Diencephalon (tissue), 1 donor: ENCODE results near the gene DRAP1. TPM values are rescaled to one million over a fixed set of nuclear protein-coding genes. Genes with fewer than 3 reads are reported as not detected.

Experiments used
- total RNA-seq: library from RNA; depleted of rRNA; stranded (reverse); fragments of >200 nt; gene quantifications from one replicate; pipeline ENCODE4 v1.2.3, GENCODE V29; 2014

The DRAP1 gene
- total RNA-seq: 75.9 TPM

GRCh38 chr11:65919141-65919572 is at the start of gene DRAP1:
TSS of gene DRAP1 (plus strand) at chr11:65919426. CDS start at chr11:65919502, 76 bp downstream.

GRCh38 chr11:65872586-65873317 is 46.5 kb upstream of the DRAP1 start, which contains the start of gene EFEMP2:
TSS of gene EFEMP2 (minus strand) at chr11:65872800. CDS start at chr11:65872354, 446 bp downstream.

GRCh38 chr11:65879617-65880016 is 39.6 kb upstream of the DRAP1 start, which contains the start of gene CTSW:
TSS of gene CTSW (plus strand) at chr11:65879837. CDS start at chr11:65879855, 18 bp downstream.

GRCh38 chr11:65888163-65888814 is 30.9 kb upstream of the DRAP1 start, which contains the start of gene FIBP:
TSS of gene FIBP (minus strand) at chr11:65888471. CDS start at chr11:65888418, 53 bp downstream.

GRCh38 chr11:65890324-65891218 is 28.7 kb upstream of the DRAP1 start, which contains the start of gene CCDC85B:
TSS of gene CCDC85B (plus strand) at chr11:65890673. CDS start at chr11:65890784, 111 bp downstream.

GRCh38 chr11:65900125-65900898 is 18.9 kb upstream of the DRAP1 start, which contains the start of gene FOSL1:
TSS of gene FOSL1 (minus strand) at chr11:65900388. CDS start at chr11:65900339, 49 bp downstream.

GRCh38 chr11:65918211-65919140 is 750 bp upstream of the DRAP1 start, which contains the start of gene C11orf68:
TSS of gene C11orf68 (minus strand) at chr11:65919062. CDS start at chr11:65919031, 31 bp downstream.

GRCh38 chr11:65945430-65945911 is 26.2 kb downstream of the DRAP1 start, which contains the start of gene TSGA10IP:
TSS of gene TSGA10IP (plus strand) at chr11:65945480. CDS start at chr11:65945676, 196 bp downstream.

GRCh38 chr11:65961267-65962140 is 42.3 kb downstream of the DRAP1 start, which contains the start of gene SART1:
TSS of gene SART1 (plus strand) at chr11:65961734. CDS start at chr11:65961781, 47 bp downstream.

Other genes starting within 250 kb of the DRAP1 start
- gene KAT5, start 207.2 kb upstream of the DRAP1 start, total RNA-seq: 46.8 TPM
- 9.5 TPM for gene RNASEH2C, start 198.6 kb upstream of the DRAP1 start, total RNA-seq
- 4.8 TPM for gene AP5B1, start 138.4 kb upstream of the DRAP1 start, total RNA-seq
- not detected for gene OVOL1, start 132.4 kb upstream of the DRAP1 start, total RNA-seq
- gene SNX32, start 85.5 kb upstream of the DRAP1 start, total RNA-seq: 7.6 TPM
- gene CFL1, start 61.2 kb upstream of the DRAP1 start, total RNA-seq: 545 TPM
- gene MUS81, start 59.0 kb upstream of the DRAP1 start, total RNA-seq: 43.1 TPM
- 12.7 TPM for gene EFEMP2, start 46.6 kb upstream of the DRAP1 start, total RNA-seq
- gene CTSW, start 39.6 kb upstream of the DRAP1 start, total RNA-seq: not detected
- gene FIBP, start 31.0 kb upstream of the DRAP1 start, total RNA-seq: 141 TPM
- gene CCDC85B, start 28.8 kb upstream of the DRAP1 start, total RNA-seq: 15.2 TPM
- not detected for gene FOSL1, start 19.0 kb upstream of the DRAP1 start, total RNA-seq
- 15.2 TPM for gene C11orf68, start 364 bp upstream of the DRAP1 start, total RNA-seq
- 0.69 TPM for gene TSGA10IP, start 26.1 kb downstream of the DRAP1 start, total RNA-seq
- 28.6 TPM for gene SART1, start 42.3 kb downstream of the DRAP1 start, total RNA-seq
- gene EIF1AD, start 82.7 kb downstream of the DRAP1 start, total RNA-seq: 24.7 TPM
- gene BANF1, start 83.1 kb downstream of the DRAP1 start, total RNA-seq: 26.3 TPM
- gene CST6, start 92.6 kb downstream of the DRAP1 start, total RNA-seq: not detected
- gene CATSPER1, start 107.1 kb downstream of the DRAP1 start, total RNA-seq: not detected
- gene GAL3ST3, start 129.7 kb downstream of the DRAP1 start, total RNA-seq: 15.5 TPM
- 104 TPM for gene SF3B2, start 132.9 kb downstream of the DRAP1 start, total RNA-seq
- 57.9 TPM for gene PACS1, start 150.8 kb downstream of the DRAP1 start, total RNA-seq